NT2/D1 (cell line): ENCODE results near the gene BABAM2.

ENCODE experiments used
- DNase-seq: peaks from one replicate; pipeline ENCODE4 v3.0.0-alpha.2; 2011; ENCODE audit warnings: low read depth, low spot score
- H3K27me3 ChIP-seq: 2 replicates; pipeline ENCODE4 v1.6.0; 2011; ENCODE audit warnings: mild to moderate bottlenecking; ENCODE audit not compliant: insufficient read length, insufficient read depth
- H3K36me3 ChIP-seq: 2 replicates; pipeline ENCODE4 v1.6.1; 2011; ENCODE audit warnings: mild to moderate bottlenecking, low read length, mixed read lengths; ENCODE audit not compliant: insufficient read depth, insufficient read length
- H3K4me1 ChIP-seq: 2 replicates; pipeline ENCODE4 v1.5.1; 2011; ENCODE audit not compliant: insufficient read depth, insufficient read length
- H3K4me3 ChIP-seq: 2 replicates; pipeline ENCODE4 v1.5.1; 2011; ENCODE audit warnings: low read depth; ENCODE audit not compliant: insufficient read length
- H3K9ac ChIP-seq: 2 replicates; pipeline ENCODE4 v1.6.0; 2011; ENCODE audit warnings: low read depth; ENCODE audit not compliant: insufficient read length
- H3K9me3 ChIP-seq: 2 replicates; pipeline ENCODE4 v1.5.1; 2011; ENCODE audit warnings: mild to moderate bottlenecking, low read length; ENCODE audit not compliant: insufficient read depth
- SUZ12 ChIP-seq: IDR thresholded peaks from 2 replicates; pipeline ENCODE4 v1.6.1; 2011; ENCODE audit not compliant: insufficient read length, insufficient read depth; ENCODE audit errors: extremely low read depth
- YY1 ChIP-seq: IDR thresholded peaks from 2 replicates; pipeline ENCODE4 v1.6.1; 2011; ENCODE audit not compliant: insufficient read length, insufficient read depth
- ZNF274 ChIP-seq: IDR thresholded peaks from 2 replicates; pipeline ENCODE4 v1.6.1; 2011; ENCODE audit warnings: mild to moderate bottlenecking, low read depth, low read length

BABAM2 gene

GRCh38 chr2:28361991-28362710, 471.6 kb downstream of the BABAM2 start:
- no peak for TF ChIP-seq ZNF274
- no peak for TF ChIP-seq SUZ12
- TF ChIP-seq YY1 = no peak
- Histone ChIP-seq H3K9ac (no peak overlapping the region), H3K4me1 (peaks cover 5% of the 10 kb centered on the region), H3K36me3 (no peaks in the 10 kb centered on the region), H3K27me3 (no peaks in the 10 kb centered on the region), H3K4me3 (no peak overlapping the region), H3K9me3 (no peaks in the 10 kb centered on the region)
- DNase-seq = no peak

GRCh38 chr2:28362991-28363521, 472.5 kb downstream of the BABAM2 start:
- H3K4me1 ChIP-seq = peaks cover 5% of the 10 kb centered on the region
- no peak for DNase-seq
- H3K27me3 ChIP-seq = no peaks in the 10 kb centered on the region
- no peak overlapping the region for H3K4me3 ChIP-seq
- peak overlapping the region; percentile 18 for H3K9ac ChIP-seq
- H3K9me3 ChIP-seq = no peaks in the 10 kb centered on the region
- no peak for TF ChIP-seq SUZ12
- H3K36me3 ChIP-seq = no peaks in the 10 kb centered on the region

GRCh38 chr2:28363686-28364280, 473.3 kb downstream of the BABAM2 start:
- Histone ChIP-seq H3K4me3 (no peak overlapping the region), H3K9me3 (no peaks in the 10 kb centered on the region), H3K4me1 (peaks cover 5% of the 10 kb centered on the region), H3K9ac (no peak overlapping the region), H3K27me3 (no peaks in the 10 kb centered on the region), H3K36me3 (no peaks in the 10 kb centered on the region)
- DNase-seq = no peak
- TF ChIP-seq SUZ12 (no peak), YY1 (no peak), ZNF274 (no peak)

DNA sequence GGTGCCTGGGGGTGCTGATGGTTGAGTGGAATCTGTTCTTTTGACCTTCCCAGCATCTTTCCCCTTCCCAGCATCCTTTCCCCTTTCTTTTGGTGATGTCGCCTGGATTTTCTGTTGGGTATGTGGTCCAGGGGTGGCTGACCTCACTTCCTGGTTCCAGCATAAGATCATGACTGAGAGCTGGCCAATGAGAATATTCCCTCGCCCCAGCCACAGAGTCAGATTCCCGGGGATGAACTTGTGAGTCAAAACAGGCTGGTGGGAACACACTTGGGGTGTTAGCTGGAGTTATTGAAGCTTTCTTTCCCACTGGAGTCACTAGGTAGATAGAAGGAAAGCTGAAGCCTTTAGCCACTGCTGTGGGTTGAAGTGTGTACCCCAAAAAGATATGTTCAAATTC, 474.1 kb downstream of the BABAM2 start:
- no peak overlapping the region for H3K4me3 ChIP-seq
- no peaks in the 10 kb centered on the region for H3K36me3 ChIP-seq
- no peak for TF ChIP-seq SUZ12
- no peak for TF ChIP-seq ZNF274
- H3K9ac ChIP-seq = no peak overlapping the region
- no peaks in the 10 kb centered on the region for H3K27me3 ChIP-seq
- H3K4me1 ChIP-seq = peaks cover 5% of the 10 kb centered on the region
- no peak for DNase-seq
- no peaks in the 10 kb centered on the region for H3K9me3 ChIP-seq

- H3K4me3 ChIP-seq = no peak overlapping the region
- TF ChIP-seq SUZ12 = no peak
- TF ChIP-seq YY1 = no peak
- no peak for TF ChIP-seq ZNF274
- peaks cover 5% of the 10 kb centered on the region for H3K4me1 ChIP-seq
- no peaks in the 10 kb centered on the region for H3K27me3 ChIP-seq
- no peaks in the 10 kb centered on the region for H3K9me3 ChIP-seq
- H3K9ac ChIP-seq = no peak overlapping the region
- no peaks in the 10 kb centered on the region for H3K36me3 ChIP-seq
- no peak for DNase-seq
Measured at GRCh38 chr2:28365158-28365557, 474.6 kb downstream of the BABAM2 start.

- H3K4me3 ChIP-seq = no peak overlapping the region
- TF ChIP-seq YY1 = no peak
- no peak for TF ChIP-seq ZNF274
- TF ChIP-seq SUZ12 = no peak
- H3K36me3 ChIP-seq = no peaks in the 10 kb centered on the region
- DNase-seq = no peak
- H3K9ac ChIP-seq = no peak overlapping the region
- H3K9me3 ChIP-seq = no peaks in the 10 kb centered on the region
- no peaks in the 10 kb centered on the region for H3K27me3 ChIP-seq
- peaks cover 3% of the 10 kb centered on the region for H3K4me1 ChIP-seq
Measured at GRCh38 chr2:28366149-28366495, 475.6 kb downstream of the BABAM2 start.

DNA sequence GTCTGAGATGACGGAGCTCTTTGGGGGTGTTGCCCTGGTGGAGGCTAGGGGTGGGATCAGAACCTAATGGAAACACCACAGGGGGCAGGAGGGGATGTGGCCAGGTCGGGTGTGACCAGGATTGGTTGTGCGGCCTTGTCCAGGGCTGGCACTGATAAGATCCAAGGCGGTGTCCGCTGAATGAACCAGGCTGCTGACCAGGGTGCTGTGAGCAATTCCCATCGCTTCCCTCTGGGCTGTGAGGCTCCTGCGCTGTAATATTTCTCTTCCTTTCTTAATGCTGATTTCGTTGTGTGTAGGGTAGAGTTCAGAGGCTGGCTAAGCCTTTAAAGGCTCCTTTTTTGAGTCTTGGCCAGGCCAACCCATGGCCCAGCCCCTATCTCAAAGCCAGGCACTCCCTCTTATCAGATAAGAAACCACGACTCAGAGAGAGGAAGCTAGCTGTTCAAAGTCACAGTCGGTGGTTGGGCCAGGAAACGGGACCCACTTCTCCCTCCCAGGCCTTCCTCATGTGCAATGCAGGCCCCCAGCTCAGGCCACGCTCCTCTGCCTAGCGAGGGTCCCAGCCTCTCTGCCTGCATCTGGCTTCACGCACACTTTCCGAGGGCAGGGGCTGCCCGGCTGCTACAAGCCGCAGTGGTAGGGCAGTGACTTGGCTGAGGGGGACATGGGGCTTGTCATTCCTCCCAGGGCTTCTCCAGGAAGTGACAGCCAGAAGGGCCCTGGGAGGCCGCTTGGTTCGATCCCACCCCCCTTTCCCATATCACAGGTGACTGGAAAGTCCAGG, 476.2 kb downstream of the BABAM2 start:
- no peak overlapping the region for H3K4me3 ChIP-seq
- no peaks in the 10 kb centered on the region for H3K9me3 ChIP-seq
- H3K27me3 ChIP-seq = no peaks in the 10 kb centered on the region
- TF ChIP-seq YY1 (no peak), ZNF274 (no peak), SUZ12 (no peak)
- H3K36me3 ChIP-seq = no peaks in the 10 kb centered on the region
- H3K9ac ChIP-seq = no peak overlapping the region
- no peak for DNase-seq
- peaks cover 3% of the 10 kb centered on the region for H3K4me1 ChIP-seq
